Cardiac septum (tissue), 1 donor: ENCODE measurements around the gene ST6GAL2. TPM values are rescaled to one million over a fixed set of nuclear protein-coding genes. Genes with fewer than 3 reads are reported as not detected.

Experiments
- DNase-seq: peaks from one replicate; pipeline ENCODE4 v3.0.0-alpha.2; 2020; ENCODE audit warnings: low spot score
- intact Hi-C: fragments of 100-400 bp; cut with DNase I; formaldehyde crosslinking; loops from one replicate; pipeline ENCODE4 v1.14.0; 2022
- long read RNA-seq: library from polyadenylated mRNA; unstranded; transcript quantifications from one replicate; pipeline ENCODE4 v2.0.0, GENCODE V29; 2021
- total RNA-seq: library from RNA; stranded (reverse); fragmentation: NEBNext Ultra II Directional; extraction: Animal tissue kit (Norgen Biotek cat#: 25700); gene quantifications from one replicate; pipeline ENCODE4 v1.2.1, GENCODE V29; 2021
- donor health status: DM: no; HTN: no; CAD: no.

Gene ST6GAL2
- 0.38 TPM for total RNA-seq
- long read RNA-seq, partial matches to known transcripts, result 0 of 1 reads
- long read RNA-seq, other reads (novel, unspliced or antisense), result 1 of 1 reads

DNA sequence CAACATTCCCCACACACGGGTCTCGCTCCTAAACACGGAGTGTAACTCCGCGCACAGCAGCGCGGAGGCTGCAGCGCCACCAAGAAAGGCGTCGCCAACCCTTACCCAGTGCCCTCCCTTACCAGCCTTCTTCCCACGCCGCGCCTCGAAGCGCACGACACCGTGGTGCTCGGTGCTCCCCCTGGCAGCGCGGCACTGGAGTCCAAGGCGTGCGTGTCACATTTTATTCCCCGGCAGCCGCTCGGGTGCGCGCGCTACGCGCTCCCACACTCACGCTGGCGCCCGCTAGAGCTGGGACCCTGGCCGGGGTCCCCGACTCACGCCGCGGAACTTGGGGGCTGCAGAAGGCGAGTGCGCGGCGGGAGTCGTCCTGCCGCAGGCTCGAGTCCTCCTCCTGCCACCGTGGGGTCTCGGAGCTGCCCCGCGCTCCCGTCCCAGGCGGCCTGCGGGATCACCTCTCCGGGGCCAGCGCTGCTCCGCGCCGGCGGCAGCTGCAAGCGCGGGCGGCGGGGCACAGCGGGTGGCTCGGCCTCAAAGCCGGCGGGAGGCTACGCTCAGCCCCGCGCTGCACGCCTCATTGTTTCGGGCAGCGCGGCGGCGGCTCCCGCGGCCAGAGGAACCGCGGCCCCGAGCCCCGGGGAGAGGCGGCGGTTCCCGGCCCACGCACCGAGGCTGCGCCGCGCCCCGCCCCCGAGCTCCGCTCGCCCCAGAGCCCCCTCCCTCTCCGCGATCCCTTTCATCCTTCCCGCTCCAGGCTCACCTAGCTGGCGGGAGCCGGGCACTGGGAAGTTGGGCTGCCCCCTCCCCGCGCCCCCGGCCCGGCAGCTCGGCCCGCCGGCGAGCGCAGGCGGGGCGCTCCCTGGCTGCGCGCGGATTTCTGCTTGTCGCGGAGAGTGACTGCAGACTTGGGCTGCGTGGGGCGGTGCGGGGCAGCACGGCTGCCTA is at the start of gene ST6GAL2:
ST6GAL2 (minus strand) TSS at position 197 of the 945 bp plus-strand sequence. CDS start 42,190 bp downstream, outside the sequence.
- intact Hi-C loops, result no loop called here
- no peak for DNase-seq

DNA sequence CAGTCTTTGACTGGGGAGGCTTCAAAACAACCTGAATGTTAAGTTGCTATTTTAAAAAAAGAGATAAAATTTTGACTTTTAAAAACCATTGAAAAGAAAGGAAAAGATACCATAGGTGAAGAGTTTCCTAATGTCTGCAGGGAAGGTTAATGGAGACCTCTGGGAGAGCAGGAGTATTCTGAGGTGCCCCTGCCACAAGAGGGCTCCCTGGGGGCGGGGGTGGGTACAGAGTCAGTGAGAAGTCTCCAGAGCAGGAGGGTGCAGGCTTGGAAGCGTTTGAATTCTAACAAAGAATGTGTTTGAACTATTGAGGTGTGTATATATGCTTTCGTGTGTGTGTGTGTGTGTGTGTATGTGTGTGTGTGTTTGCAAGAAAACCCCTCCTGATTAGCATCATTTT is 46.7 kb upstream of the ST6GAL2 start:
- intact Hi-C loops, result no loop called here
- DNase-seq, result no peak

GRCh38 chr2:106931717-106932335 is 45.9 kb upstream of the ST6GAL2 start:
- no peak for DNase-seq
- intact Hi-C loops, result no loop called here

- intact Hi-C loops, result no loop called here
- DNase-seq, result no peak
Measured at GRCh38 chr2:106921451-106921850, 35.5 kb upstream of the ST6GAL2 start.

DNA sequence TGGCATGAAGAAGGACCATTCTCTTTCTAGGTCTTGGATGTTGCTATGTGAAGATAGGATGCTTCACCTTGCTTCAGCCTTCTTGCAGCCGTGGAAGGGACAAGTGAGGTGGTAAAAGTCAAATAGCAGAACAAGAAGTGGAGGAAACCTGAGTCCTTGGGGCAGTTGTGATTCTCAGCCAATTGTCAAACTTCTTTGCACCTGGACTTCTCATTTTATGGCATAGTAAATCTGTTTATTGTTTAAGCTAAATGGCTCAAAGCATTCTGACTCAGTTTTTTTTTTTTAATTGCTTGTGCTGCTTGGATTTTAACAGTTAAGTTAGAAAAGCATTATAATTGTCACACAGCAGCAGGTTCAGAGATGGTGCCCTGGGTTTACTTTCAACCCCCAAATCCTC is 33.0 kb upstream of the ST6GAL2 start:
- DNase-seq, result no peak
- intact Hi-C loops, result no loop called here

DNA sequence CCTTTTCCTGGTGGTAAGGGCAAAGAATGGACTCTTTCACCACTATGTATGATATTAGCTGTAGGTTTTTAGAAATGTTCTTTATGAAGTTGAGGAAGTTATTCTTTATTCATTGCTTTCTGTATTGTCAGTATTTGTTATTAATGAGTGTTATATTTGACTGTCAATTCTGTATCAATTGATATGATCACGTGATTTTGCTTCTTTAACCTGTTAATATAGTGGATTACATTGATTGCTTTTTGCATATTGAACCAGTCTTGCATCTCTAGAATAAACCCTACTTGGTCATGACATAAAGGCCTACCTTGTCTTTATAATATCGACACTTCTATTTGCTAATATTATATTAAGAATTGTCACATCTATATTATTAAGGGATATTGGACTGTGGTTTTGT is 18.3 kb upstream of the ST6GAL2 start:
- DNase-seq, result no peak
- intact Hi-C loops, result no loop called here

DNA sequence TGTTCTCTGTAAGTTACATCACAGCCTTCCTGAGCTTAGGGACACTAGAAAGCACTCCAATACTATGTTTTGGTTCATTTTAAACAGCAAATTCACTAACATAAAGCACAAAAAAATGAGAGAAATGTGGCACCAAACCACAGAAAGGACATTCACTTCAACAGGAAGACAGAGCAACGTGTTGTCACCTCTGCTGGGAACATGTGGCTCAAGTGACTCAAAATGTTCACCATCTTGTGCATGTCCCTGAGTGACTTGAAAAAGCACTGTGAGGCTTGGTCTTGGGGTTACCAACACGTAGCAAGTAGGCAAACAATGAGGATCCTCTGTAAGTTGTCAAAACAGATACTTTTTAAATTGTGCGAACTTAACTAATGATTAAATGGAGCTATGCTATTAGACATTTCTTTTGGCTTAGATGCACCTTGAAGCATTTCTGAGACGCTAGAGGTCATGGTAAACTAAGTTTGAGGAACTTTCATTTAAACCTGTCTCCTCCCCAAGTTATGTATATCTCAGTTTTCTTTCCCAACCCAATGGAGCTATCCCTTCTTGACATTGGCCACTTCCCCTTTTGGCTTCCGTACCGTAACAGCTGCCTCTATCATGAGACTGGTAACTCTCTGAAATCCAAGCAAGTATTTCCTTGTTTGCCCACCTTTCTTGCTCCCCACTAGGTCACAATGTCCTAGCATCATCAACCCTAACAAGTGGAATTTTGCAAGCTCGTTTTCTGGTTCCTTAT is 14.0 kb upstream of the ST6GAL2 start:
- no peak for DNase-seq
- intact Hi-C loops, result no loop called here

GRCh38 chr2:106894545-106894944 is 8.6 kb upstream of the ST6GAL2 start:
- intact Hi-C loops, result no loop called here
- no peak for DNase-seq

GRCh38 chr2:106892048-106892447 is 6.1 kb upstream of the ST6GAL2 start:
- DNase-seq, result no peak
- intact Hi-C loops, result no loop called here

- intact Hi-C loops, result no loop called here
- no peak for DNase-seq
Measured at GRCh38 chr2:106890606-106891005, 4.6 kb upstream of the ST6GAL2 start.

DNA sequence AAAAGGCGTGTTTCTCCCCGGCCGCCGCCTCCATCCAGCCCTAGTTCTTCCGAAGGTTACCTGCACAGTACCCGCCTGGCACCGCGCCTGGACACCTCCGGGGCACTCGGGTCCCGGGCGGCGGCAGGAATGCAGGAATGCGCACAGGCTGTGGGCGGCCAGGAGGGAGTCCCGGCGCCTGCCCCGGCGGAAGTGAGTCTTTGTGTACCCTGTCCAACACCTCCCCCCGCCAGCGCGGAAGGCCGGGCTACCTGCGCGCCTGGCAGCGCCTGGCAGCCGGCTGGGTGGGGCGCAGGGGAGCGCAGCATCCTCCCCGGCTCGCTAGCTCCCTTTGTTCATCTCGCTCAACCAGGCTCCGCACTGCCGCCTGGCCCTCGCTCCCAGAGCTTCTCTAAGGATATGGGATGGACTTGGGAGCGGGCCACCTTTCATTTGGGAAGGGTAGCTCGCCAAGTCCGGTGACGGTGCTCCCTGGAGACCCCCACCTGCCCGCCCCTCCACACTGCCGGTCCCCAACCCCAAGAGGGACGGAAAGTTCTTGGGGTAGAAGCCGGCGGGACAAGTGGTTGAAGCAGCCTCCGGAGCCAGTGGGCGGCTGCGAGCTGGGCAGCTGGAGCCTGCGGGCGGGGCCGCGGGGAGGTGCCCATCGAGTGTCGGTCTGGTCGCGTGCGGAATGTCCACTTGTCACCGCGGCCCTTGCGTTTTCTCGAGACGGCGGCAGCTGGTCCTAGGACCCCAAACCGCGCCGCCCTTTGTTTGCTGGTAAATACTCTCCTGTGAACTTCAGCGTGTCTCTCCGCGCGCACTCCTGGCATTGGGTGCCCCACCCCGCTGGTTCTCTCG is 1.2 kb upstream of the ST6GAL2 start:
- no peak for DNase-seq
- intact Hi-C loops, result no loop called here

GRCh38 chr2:106885329-106885728 is 638 bp downstream of the ST6GAL2 start:
- intact Hi-C loops, result no loop called here

DNA sequence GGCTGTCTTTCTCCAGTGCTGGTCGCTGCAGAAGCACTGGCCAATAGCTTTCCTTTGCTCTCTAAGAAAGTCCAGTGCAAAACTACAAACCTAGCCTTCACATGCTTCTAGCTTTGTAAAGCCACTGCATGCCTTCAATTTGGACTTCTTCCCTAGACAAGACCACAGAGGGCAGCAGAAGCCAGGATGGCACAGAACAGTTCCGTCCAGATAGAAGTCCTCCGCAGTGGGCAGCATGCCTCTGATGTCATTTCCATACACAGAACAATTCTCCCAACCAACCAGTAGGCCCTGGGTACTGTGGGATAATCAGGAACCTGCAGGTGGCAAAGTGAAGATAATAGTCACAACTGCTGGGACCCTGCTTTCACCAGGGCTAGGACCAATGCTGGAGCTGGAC is 3.3 kb downstream of the ST6GAL2 start:
- intact Hi-C loops, result no loop called here
- DNase-seq, result no peak

More at GRCh38 chr2:106885329-106885728, 638 bp downstream of the ST6GAL2 start:
- no peak for DNase-seq

GRCh38 chr2:106878206-106878605 is 7.8 kb downstream of the ST6GAL2 start:
- intact Hi-C loops, result no loop called here

DNA sequence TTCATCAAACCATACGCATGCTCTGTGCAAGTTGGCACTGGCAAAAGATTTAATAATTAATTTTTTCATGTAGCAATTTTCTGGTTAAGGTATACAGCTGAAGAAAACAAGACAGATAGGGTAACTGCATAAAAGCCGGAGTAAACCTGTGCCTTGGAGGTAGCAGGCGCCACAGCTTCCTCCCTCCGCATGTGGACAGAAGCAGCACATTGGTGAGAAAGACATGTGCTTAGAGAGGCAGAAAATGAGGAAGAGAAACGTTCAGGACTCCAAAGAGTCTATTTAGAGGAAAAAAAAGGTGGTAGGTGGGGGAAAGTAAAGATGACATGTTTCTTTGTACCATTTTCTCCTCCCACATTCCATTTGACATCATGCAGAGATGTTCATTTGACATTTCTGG is 9.3 kb downstream of the ST6GAL2 start:
- intact Hi-C loops, result no loop called here
- no peak for DNase-seq

More at GRCh38 chr2:106878206-106878605, 7.8 kb downstream of the ST6GAL2 start:
- DNase-seq, result no peak

GRCh38 chr2:106869512-106870275 is 16.3 kb downstream of the ST6GAL2 start:
- intact Hi-C loops, result no loop called here
- DNase-seq, result no peak

DNA sequence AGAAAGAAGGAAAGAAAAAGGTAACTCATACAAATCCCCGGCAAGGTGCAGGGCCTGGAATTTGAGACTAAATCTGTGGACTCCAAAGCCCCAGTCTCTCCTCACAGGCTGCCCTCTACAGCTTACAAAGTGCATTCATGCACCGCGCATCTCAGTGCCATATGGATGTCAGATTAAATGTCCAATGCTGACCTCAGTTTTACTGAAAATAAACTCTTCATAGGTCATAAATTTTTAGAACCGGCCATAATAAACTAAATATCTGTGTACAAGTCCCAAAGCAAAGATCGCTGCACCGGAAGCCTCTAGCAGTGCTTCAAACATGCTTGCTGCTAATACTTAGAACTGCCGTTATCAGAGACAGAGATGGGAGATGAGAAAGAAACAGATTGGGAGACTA is 17.7 kb downstream of the ST6GAL2 start:
- DNase-seq, result no peak
- intact Hi-C loops, result no loop called here

DNA sequence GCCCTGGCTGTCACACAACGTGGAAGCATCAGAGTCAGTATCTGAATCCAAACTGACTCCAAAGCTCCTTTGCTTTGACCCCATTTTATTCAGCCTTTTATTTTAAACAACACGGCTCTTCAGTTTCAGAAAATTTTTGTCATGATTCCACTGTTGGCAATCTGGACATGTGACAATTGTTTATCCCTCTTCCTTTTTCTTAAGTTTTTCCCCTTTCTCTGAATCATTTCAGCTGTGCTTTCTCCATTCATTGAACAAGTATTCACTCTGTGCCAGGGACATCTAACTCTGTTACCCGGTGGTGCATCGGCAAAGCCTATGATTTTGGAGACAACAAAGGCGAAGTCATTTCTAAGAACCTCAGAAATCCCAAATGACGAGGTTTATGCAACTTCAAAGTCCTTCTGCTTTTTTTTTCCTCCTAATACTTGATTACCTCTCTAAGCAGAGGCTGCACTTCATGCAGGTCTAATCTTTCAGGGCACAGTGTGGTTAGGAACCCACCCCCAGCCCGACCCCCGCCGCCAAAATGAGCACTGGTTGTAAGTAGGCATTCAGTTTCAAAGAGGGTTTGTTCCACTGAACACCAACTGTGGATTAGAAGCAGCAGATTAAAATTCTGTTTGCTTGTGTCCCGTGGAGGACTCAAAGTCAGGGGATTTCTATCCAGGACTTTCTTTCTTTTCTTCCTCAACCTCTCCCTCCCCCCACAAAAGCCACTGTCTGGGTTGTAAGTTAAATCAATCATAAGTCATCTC is 18.6 kb downstream of the ST6GAL2 start:
- intact Hi-C loops, result no loop called here
- no peak for DNase-seq
